ENCODE measurements around the gene ADH6.

ADH6 gene

DNA sequence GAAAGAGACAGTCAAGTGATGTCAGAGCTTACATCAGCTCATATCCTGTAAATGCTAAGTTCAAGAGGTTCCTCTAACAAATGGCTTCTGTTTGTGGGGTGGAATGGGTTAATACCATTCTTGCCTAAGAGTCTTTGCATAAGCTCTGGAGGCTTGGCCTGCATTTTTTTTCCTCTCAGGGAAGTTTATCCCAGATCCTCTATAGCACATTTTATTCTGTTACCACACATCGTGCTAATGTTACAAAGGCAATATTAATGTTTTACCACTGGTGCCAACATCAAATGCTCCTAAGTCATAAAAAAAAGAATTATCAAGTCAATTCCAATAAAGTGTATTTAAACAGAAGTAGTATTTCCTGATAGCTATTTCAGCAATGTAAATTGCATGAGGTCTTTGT lies 2.9 kb upstream of the ADH6 start:
- H3K4me3 ChIP-seq (ENCODE audit: low read depth, low read length) = no peak overlapping the region
- in situ Hi-C loops (cut with HindIII; ENCODE audit: low sequenced_read_pairs) = no loop called here
- no peak for DNase-seq (ENCODE audit: low read depth, low spot score)
- TF ChIP-seq, protein P1, sequence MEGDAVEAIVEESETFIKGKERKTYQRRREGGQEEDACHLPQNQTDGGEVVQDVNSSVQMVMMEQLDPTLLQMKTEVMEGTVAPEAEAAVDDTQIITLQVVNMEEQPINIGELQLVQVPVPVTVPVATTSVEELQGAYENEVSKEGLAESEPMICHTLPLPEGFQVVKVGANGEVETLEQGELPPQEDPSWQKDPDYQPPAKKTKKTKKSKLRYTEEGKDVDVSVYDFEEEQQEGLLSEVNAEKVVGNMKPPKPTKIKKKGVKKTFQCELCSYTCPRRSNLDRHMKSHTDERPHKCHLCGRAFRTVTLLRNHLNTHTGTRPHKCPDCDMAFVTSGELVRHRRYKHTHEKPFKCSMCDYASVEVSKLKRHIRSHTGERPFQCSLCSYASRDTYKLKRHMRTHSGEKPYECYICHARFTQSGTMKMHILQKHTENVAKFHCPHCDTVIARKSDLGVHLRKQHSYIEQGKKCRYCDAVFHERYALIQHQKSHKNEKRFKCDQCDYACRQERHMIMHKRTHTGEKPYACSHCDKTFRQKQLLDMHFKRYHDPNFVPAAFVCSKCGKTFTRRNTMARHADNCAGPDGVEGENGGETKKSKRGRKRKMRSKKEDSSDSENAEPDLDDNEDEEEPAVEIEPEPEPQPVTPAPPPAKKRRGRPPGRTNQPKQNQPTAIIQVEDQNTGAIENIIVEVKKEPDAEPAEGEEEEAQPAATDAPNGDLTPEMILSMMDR (IDR thresholded peaks at IDR 0.05; ENCODE audit: low read depth, low read length) = no peak

DNA sequence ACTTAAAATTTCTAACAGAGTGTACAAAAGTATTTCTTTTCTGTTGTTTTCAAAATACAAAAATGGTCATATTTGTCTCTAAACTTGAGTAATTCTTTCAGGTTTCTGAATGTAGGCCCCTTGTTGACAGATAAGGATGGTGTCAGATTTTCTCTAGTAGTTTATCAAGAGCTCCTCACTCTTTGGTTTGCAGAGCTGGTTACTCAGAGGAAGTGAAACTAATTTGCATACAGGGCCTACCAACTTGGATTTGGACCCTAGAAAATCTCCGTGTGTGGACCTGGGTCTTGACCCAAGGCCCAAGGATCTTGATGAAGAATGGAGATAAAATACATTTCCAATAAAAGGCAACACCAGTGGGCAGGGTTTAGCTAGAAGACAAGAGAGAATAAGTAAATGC lies 433 bp upstream of the ADH6 start:
- H3K4me3 ChIP-seq (ENCODE audit: low read depth, low read length) = no peak overlapping the region
- in situ Hi-C loops (cut with HindIII; ENCODE audit: low sequenced_read_pairs) = no loop called here
- no peak for DNase-seq (ENCODE audit: low read depth, low spot score)
- TF ChIP-seq, protein P1 (IDR thresholded peaks at IDR 0.05; ENCODE audit: low read depth, low read length) = no peak

DNA sequence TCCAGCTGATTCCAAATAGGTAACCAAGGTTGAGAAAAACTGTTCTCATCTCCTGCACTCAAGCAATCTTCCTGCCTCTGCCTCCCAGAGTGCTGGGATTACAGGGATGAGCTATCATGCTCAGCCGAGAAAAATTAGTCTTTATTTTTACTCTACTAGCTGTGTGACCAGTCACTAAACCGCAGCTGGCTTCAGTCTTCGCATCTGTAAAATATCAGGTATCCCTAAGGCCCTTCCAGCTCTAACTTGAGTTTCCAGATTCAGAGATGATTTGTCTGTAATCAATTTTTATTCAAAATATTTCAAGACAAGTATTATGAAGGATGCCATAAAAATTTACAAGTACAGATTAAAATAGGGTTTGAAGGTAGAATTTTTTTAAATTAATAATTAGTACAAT lies 3.5 kb downstream of the ADH6 start:
- TF ChIP-seq, protein P1 (IDR thresholded peaks at IDR 0.05; ENCODE audit: low read depth, low read length) = no peak
- in situ Hi-C loops (cut with HindIII; ENCODE audit: low sequenced_read_pairs) = no loop called here
- no peak overlapping the region for H3K4me3 ChIP-seq (ENCODE audit: low read depth, low read length)
- no peak for DNase-seq (ENCODE audit: low read depth, low spot score)

DNA sequence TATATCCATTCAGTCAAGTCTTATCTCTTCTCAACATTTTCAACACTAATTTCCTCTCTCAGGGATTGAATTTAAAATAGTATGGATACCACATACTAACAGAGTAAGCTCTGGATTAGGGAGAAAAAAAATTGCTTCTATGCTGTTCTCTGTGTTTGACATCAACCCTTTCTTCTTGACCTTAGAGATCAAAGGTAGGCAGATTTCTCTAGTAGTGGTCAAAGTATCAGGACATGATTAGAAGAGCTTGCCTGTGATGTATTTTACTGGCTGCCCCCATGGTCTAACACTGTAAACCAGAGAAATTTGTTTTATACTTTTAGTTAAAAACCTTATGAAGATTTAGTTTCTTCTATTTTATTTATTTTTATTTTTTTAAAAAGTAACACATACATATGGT lies 8.3 kb downstream of the ADH6 start:
- TF ChIP-seq, protein P1 (IDR thresholded peaks at IDR 0.05; ENCODE audit: low read depth, low read length) = no peak
- in situ Hi-C loops (cut with HindIII; ENCODE audit: low sequenced_read_pairs) = no loop called here
- no peak for DNase-seq (ENCODE audit: low read depth, low spot score)
- no peak overlapping the region for H3K4me3 ChIP-seq (ENCODE audit: low read depth, low read length)

DNA sequence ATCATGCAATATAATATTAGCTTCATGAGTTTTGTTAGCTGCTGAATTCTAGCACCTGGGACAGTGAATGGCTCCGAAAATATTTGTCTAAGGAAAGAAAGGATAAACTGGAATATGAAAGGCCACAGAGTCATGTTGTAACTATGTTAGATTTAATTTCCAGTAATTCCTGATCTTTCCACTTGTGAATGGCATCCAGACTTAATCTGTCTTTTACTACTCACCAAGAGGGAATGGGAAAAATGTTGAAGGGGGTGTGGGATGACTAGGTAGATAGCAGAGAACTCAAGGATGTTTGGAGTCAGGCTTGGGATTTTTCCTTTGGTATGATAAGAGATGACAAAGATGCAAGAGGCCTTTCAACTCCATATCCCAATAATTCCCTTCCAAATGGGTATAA lies 9.4 kb downstream of the ADH6 start:
- TF ChIP-seq, protein P1 (IDR thresholded peaks at IDR 0.05; ENCODE audit: low read depth, low read length) = no peak
- DNase-seq (ENCODE audit: low read depth, low spot score) = no peak
- no peak overlapping the region for H3K4me3 ChIP-seq (ENCODE audit: low read depth, low read length)
- in situ Hi-C loops (cut with HindIII; ENCODE audit: low sequenced_read_pairs) = no loop called here

DNA sequence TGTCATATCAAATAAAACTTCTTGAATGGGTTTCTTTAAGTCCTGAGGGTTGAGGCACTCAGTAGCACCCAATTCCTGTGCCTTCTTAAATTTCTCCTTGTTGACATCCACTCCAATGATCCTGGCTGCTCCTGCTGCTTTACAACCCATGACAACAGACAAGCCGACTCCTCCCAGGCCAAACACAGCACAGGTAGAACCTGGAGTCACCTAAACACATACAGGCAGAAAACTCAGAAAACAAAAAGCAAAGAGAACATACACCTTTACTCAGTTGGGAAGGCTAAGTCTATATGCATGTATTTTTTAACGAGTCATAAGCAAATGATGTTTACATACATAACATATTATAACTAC lies 10.3 kb downstream of the ADH6 start:
- no peak overlapping the region for H3K4me3 ChIP-seq (ENCODE audit: low read depth, low read length)
- DNase-seq (ENCODE audit: low read depth, low spot score) = no peak
- TF ChIP-seq, protein P1 (IDR thresholded peaks at IDR 0.05; ENCODE audit: low read depth, low read length) = no peak
- in situ Hi-C loops (cut with HindIII; ENCODE audit: low sequenced_read_pairs) = no loop called here
